ENCODE measurements around the gene USP3. TPM values are rescaled to one million over a fixed set of nuclear protein-coding genes. Genes with fewer than 3 reads are reported as not detected.

USP3 gene
- total and polyA plus RNA-seq, 2 of the 13 experiments (the other 11 are each of a cell fraction or from before 2014, with no cell fraction given) = 14.3 to 61.2 TPM

DNA sequence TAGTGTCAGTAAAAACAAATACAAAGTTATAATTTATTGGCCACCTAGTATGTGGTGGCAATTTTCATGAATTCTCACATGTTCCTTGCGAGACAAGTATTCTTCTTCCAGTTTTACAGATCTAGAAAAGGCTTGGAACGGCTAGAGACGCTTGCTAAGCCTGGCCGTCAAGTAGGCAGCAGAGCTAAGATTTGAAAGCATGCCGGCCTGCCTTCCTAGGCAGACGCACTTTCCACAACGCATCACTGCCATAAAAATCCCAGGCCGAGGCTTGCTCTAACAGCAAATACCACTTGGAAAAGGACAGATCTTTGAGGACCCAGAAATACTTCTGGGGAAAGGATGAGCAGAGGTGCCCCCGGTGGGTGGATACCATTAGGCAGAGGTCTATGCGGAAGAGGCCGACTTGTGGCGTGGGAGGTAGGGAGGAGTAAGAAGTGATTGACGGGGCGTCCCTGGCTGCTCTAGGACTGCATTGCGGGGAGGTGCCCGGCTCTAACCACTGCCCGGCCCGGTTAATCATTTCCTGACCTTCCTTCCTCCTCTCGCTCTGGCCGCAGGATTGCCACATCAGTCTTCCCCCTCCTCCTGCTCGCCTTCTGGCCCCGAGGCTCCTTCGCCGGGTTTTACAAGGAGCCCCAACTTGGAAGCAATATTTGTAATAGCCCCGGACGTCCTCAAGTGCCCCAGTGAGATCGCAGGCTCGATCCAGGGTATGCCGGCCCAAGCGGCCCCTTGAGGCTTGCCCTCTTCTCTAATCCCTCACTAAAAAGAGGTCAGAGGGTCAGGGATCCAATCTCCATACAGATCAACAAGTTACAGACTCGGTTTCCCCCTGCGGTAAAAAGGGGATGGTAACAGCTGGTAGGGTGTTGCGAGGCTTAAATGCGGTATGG is 1.3 kb upstream of the USP3 start (continued):
- TF ChIP-seq ZFP91 (CRISPR knock-in tag; IDR thresholded peaks at IDR 0.05; ENCODE audit: borderline replicate concordance) (peak; percentile 47; the same call in 1 of the 2 replicates), TARDBP (CRISPR knock-in tag; IDR thresholded peaks at IDR 0.05) (peak; percentile 65; the same call in 1 of the 2 replicates), PITX1 (CRISPR knock-in tag; IDR thresholded peaks at IDR 0.05) (peak; percentile 78), JUND (CRISPR knock-in tag; IDR thresholded peaks at IDR 0.05) (0 out of 2 replicates have a peak, but pooled peaks have one; percentile 15), SAFB2 (CRISPR knock-in tag; IDR thresholded peaks at IDR 0.05; ENCODE audit: borderline replicate concordance, low read depth) (0 out of 2 replicates have a peak, but pooled peaks have one; percentile 18), ARNTL (CRISPR knock-in tag; IDR thresholded peaks at IDR 0.05) (0 out of 2 replicates have a peak, but pooled peaks have one; percentile 5), SOX6 (IDR thresholded peaks at IDR 0.05) (no peak), SOX6 (CRISPR knock-in tag; IDR thresholded peaks at IDR 0.05) (0 out of 2 replicates have a peak, but pooled peaks have one; percentile 37), BCL6 (CRISPR knock-in tag; IDR thresholded peaks at IDR 0.05) (0 out of 2 replicates have a peak, but pooled peaks have one; percentile 19)
- TF ChIP-seq, protein P1, sequence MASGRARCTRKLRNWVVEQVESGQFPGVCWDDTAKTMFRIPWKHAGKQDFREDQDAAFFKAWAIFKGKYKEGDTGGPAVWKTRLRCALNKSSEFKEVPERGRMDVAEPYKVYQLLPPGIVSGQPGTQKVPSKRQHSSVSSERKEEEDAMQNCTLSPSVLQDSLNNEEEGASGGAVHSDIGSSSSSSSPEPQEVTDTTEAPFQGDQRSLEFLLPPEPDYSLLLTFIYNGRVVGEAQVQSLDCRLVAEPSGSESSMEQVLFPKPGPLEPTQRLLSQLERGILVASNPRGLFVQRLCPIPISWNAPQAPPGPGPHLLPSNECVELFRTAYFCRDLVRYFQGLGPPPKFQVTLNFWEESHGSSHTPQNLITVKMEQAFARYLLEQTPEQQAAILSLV (CRISPR knock-in tag; IDR thresholded peaks at IDR 0.05; ENCODE audit: borderline replicate concordance) = peak; percentile 57; the same call in 1 of the 2 replicates
- TF ChIP-seq, protein P2, sequence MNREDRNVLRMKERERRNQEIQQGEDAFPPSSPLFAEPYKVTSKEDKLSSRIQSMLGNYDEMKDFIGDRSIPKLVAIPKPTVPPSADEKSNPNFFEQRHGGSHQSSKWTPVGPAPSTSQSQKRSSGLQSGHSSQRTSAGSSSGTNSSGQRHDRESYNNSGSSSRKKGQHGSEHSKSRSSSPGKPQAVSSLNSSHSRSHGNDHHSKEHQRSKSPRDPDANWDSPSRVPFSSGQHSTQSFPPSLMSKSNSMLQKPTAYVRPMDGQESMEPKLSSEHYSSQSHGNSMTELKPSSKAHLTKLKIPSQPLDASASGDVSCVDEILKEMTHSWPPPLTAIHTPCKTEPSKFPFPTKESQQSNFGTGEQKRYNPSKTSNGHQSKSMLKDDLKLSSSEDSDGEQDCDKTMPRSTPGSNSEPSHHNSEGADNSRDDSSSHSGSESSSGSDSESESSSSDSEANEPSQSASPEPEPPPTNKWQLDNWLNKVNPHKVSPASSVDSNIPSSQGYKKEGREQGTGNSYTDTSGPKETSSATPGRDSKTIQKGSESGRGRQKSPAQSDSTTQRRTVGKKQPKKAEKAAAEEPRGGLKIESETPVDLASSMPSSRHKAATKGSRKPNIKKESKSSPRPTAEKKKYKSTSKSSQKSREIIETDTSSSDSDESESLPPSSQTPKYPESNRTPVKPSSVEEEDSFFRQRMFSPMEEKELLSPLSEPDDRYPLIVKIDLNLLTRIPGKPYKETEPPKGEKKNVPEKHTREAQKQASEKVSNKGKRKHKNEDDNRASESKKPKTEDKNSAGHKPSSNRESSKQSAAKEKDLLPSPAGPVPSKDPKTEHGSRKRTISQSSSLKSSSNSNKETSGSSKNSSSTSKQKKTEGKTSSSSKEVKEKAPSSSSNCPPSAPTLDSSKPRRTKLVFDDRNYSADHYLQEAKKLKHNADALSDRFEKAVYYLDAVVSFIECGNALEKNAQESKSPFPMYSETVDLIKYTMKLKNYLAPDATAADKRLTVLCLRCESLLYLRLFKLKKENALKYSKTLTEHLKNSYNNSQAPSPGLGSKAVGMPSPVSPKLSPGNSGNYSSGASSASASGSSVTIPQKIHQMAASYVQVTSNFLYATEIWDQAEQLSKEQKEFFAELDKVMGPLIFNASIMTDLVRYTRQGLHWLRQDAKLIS (CRISPR knock-in tag; IDR thresholded peaks at IDR 0.05) = peak; percentile 58; the same call in 1 of the 2 replicates
- TF ChIP-seq, protein P3, sequence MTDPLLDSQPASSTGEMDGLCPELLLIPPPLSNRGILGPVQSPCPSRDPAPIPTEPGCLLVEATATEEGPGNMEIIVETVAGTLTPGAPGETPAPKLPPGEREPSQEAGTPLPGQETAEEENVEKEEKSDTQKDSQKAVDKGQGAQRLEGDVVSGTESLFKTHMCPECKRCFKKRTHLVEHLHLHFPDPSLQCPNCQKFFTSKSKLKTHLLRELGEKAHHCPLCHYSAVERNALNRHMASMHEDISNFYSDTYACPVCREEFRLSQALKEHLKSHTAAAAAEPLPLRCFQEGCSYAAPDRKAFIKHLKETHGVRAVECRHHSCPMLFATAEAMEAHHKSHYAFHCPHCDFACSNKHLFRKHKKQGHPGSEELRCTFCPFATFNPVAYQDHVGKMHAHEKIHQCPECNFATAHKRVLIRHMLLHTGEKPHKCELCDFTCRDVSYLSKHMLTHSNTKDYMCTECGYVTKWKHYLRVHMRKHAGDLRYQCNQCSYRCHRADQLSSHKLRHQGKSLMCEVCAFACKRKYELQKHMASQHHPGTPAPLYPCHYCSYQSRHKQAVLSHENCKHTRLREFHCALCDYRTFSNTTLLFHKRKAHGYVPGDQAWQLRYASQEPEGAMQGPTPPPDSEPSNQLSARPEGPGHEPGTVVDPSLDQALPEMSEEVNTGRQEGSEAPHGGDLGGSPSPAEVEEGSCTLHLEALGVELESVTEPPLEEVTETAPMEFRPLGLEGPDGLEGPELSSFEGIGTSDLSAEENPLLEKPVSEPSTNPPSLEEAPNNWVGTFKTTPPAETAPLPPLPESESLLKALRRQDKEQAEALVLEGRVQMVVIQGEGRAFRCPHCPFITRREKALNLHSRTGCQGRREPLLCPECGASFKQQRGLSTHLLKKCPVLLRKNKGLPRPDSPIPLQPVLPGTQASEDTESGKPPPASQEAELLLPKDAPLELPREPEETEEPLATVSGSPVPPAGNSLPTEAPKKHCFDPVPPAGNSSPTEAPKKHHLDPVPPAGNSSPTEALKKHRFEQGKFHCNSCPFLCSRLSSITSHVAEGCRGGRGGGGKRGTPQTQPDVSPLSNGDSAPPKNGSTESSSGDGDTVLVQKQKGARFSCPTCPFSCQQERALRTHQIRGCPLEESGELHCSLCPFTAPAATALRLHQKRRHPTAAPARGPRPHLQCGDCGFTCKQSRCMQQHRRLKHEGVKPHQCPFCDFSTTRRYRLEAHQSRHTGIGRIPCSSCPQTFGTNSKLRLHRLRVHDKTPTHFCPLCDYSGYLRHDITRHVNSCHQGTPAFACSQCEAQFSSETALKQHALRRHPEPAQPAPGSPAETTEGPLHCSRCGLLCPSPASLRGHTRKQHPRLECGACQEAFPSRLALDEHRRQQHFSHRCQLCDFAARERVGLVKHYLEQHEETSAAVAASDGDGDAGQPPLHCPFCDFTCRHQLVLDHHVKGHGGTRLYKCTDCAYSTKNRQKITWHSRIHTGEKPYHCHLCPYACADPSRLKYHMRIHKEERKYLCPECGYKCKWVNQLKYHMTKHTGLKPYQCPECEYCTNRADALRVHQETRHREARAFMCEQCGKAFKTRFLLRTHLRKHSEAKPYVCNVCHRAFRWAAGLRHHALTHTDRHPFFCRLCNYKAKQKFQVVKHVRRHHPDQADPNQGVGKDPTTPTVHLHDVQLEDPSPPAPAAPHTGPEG (CRISPR knock-in tag; IDR thresholded peaks at IDR 0.05) = peak; percentile 23; the same call in 1 of the 2 replicates
- TF ChIP-seq, protein P4, sequence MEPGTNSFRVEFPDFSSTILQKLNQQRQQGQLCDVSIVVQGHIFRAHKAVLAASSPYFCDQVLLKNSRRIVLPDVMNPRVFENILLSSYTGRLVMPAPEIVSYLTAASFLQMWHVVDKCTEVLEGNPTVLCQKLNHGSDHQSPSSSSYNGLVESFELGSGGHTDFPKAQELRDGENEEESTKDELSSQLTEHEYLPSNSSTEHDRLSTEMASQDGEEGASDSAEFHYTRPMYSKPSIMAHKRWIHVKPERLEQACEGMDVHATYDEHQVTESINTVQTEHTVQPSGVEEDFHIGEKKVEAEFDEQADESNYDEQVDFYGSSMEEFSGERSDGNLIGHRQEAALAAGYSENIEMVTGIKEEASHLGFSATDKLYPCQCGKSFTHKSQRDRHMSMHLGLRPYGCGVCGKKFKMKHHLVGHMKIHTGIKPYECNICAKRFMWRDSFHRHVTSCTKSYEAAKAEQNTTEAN (CRISPR knock-in tag; conservative IDR thresholded peaks at IDR 0.05) = 0 out of 2 replicates have a peak, but pooled peaks have one; percentile 16

All from HepG2 (cell line).